Activated naive CD4-positive, alpha-beta T cell (primary cell): Measurements from ENCODE around the gene GALNT9.
"Not testable (repeated sequence)": the region's sequence is repeated elsewhere in the genome, so short reads cannot be mapped to it uniquely, and the experiment has no call there.

ENCODE experiments used
- DNase-seq, 4 experiments: peaks; one replicate each; lab custom pipeline; 2025; lab: John Stamatoyannopoulos, UW

Gene GALNT9

GRCh38 chr12:132155771-132156572 is 173.4 kb downstream of the GALNT9 start:
- DNase-seq = no peak

- no peak for DNase-seq
These were observed 174.2 kb downstream of the GALNT9 start for GRCh38 chr12:132154941-132155770.

GRCh38 chr12:132154341-132154761 is 175.0 kb downstream of the GALNT9 start:
- no peak for DNase-seq

- peak in 3 of 4 experiments; percentile 21 to 68 (median 51) for DNase-seq
These were observed 175.7 kb downstream of the GALNT9 start for GRCh38 chr12:132153501-132154340.

- no peak for DNase-seq
These were observed 176.4 kb downstream of the GALNT9 start for GRCh38 chr12:132152953-132153352.

GRCh38 chr12:132152411-132152821 is 177.0 kb downstream of the GALNT9 start:
- no peak for DNase-seq

GRCh38 chr12:132151766-132152410 is 177.5 kb downstream of the GALNT9 start:
- no peak for DNase-seq

- no peak for DNase-seq
These were observed 178.1 kb downstream of the GALNT9 start for GRCh38 chr12:132151145-132151765.

- no peak for DNase-seq
These were observed 178.6 kb downstream of the GALNT9 start for GRCh38 chr12:132150780-132151144.

GRCh38 chr12:132149526-132149925 is 179.9 kb downstream of the GALNT9 start:
- DNase-seq = not testable (repeated sequence)

GRCh38 chr12:132148368-132149045 is 180.9 kb downstream of the GALNT9 start:
- no peak for DNase-seq

GRCh38 chr12:132147423-132148367 is 181.7 kb downstream of the GALNT9 start:
- DNase-seq = no peak

GRCh38 chr12:132146772-132147422 is 182.5 kb downstream of the GALNT9 start:
- DNase-seq = no peak
